GM12878 (cell line): ENCODE measurements around the gene SBNO2.

Source experiments
- ATF2 ChIP-seq: IDR thresholded peaks from 2 replicates; pipeline ENCODE4 v1.6.1; 2012; ENCODE audit warnings: low read length, inconsistent platforms
- BCLAF1 ChIP-seq: fragments of 450-650 bp; IDR thresholded peaks from 2 replicates; pipeline ENCODE4 v1.6.1; 2017; ENCODE audit warnings: antibody characterized with exemption, mild to moderate bottlenecking, moderate library complexity
- CREB1 ChIP-seq: IDR thresholded peaks from 2 replicates; pipeline ENCODE4 v1.6.1; 2012; ENCODE audit warnings: low read depth, mild to moderate bottlenecking, inconsistent platforms
- EP300 ChIP-seq, 2 experiments: fragments of 150-350 bp in 1 of 2; IDR thresholded peaks; 2 replicates each; pipeline ENCODE4 v1.6.1; 2011 to 2012; ENCODE audit warnings: low read depth in 2 of 2, low read length in 2 of 2, borderline replicate concordance in 1 of 2, improper control_type of control experiment in 1 of 2, inconsistent platforms in 1 of 2; ENCODE audit not compliant: control insufficient read depth in 1 of 2
- FOS ChIP-seq: IDR thresholded peaks from 3 replicates; pipeline ENCODE4 v1.6.1; 2011; ENCODE audit warnings: borderline replicate concordance; ENCODE audit not compliant: insufficient read length; ENCODE audit errors: extremely low read depth
- POLR2A ChIP-seq: IDR thresholded peaks from 2 replicates; pipeline ENCODE4 v1.6.1; 2011; ENCODE audit warnings: low read depth, mild to moderate bottlenecking, low read length
- REST ChIP-seq: IDR thresholded peaks from 2 replicates; pipeline ENCODE4 v1.6.1; 2012; ENCODE audit warnings: mild to moderate bottlenecking, low read depth, low read length
- TF ChIP-seq, protein P1 (sequence below), 3 experiments: IDR thresholded peaks in 2 of 3; conservative IDR thresholded peaks in 1 of 3; 2 replicates each; pipeline ENCODE4 v1.5.1; 2011; ENCODE audit warnings: low read depth in 3 of 3, low read length in 3 of 3, mild to moderate bottlenecking in 3 of 3, control low read depth in 2 of 3, moderate library complexity in 2 of 3, inconsistent platforms in 1 of 3, mixed read lengths in 1 of 3; ENCODE audit not compliant: control insufficient read depth in 2 of 3, insufficient read depth in 1 of 3; ENCODE audit errors: extremely low read depth in 1 of 3

DNA sequence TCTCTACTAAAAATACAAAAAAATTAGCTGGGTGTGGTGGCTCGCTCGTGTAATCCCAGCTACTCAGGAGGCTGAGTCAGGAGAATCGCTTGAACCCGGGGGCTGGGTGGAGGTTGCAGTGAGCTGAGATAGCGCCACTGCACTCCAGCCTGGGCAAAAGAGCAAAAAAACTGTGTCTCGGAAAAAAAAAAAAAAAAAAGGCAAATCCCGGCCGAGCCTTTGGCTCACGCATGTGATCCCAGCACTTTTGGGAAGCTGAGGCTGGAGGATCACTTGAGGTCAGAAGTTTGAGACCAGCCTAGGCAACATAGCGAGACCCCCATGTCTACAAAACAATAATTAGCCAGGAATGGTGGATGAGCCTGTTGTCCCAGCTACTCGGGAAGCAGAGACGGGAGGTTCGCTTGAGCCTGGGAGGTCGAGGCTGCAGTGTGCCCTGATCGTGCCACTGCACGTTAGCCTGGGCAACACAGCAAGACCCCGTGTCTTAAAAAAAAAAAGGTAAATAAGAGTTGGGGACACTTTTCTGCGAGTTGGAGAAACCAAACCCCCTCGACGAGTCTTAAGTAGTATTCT is 70.8 kb downstream of the SBNO2 start:
- TF ChIP-seq ATF2 (no peak), POLR2A (no peak), CREB1 (no peak), EP300 (IDR thresholded peaks at IDR 0.05; ENCODE audit: borderline replicate concordance in 1 of 2, control insufficient read depth in 1 of 2, low read depth in 2 of 2, low read length in 2 of 2) (no peak), FOS (no peak), REST (no peak), BCLAF1 (no peak)
- TF ChIP-seq, protein P1, sequence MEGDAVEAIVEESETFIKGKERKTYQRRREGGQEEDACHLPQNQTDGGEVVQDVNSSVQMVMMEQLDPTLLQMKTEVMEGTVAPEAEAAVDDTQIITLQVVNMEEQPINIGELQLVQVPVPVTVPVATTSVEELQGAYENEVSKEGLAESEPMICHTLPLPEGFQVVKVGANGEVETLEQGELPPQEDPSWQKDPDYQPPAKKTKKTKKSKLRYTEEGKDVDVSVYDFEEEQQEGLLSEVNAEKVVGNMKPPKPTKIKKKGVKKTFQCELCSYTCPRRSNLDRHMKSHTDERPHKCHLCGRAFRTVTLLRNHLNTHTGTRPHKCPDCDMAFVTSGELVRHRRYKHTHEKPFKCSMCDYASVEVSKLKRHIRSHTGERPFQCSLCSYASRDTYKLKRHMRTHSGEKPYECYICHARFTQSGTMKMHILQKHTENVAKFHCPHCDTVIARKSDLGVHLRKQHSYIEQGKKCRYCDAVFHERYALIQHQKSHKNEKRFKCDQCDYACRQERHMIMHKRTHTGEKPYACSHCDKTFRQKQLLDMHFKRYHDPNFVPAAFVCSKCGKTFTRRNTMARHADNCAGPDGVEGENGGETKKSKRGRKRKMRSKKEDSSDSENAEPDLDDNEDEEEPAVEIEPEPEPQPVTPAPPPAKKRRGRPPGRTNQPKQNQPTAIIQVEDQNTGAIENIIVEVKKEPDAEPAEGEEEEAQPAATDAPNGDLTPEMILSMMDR (IDR thresholded peaks at IDR 0.05 in 2 of 3, conservative IDR thresholded peaks at IDR 0.05 in 1 of 3; ENCODE audit: control insufficient read depth in 2 of 3, extremely low read depth in 1 of 3, insufficient read depth in 1 of 3, low read depth in 3 of 3, low read length in 3 of 3) = no peak
